Ovary (tissue), 9 donors: ENCODE results near the gene BEAN1. TPM values are rescaled to one million over a fixed set of nuclear protein-coding genes. Genes with fewer than 3 reads are reported as not detected.

Source experiments
- DNase-seq, 5 donors: peaks; one replicate each; pipeline ENCODE4 v3.0.0-alpha.2; 2019 to 2020
- H3K27ac ChIP-seq, 2 donors: fragments of 200-600 bp; one replicate each; pipeline versions ENCODE4 v1.5.1 to v1.8.0; 2019 to 2022
- H3K27me3 ChIP-seq: fragments of 200-600 bp; one replicate; pipeline ENCODE4 v1.8.0; 2022
- H3K36me3 ChIP-seq: fragments of 200-600 bp; sonication (generic); one replicate; pipeline ENCODE4 v1.5.1; 2019
- H3K4me1 ChIP-seq: one replicate; pipeline ENCODE4 v1.8.1; 2013; ENCODE audit warnings: mild to moderate bottlenecking, moderate library complexity; ENCODE audit not compliant: insufficient read depth
- H3K4me3 ChIP-seq: fragments of 200-600 bp; sonication (generic); one replicate; pipeline ENCODE4 v1.5.1; 2017
- H3K9me3 ChIP-seq, 2 donors: fragments of 200-600 bp in 1 of 2; sonication (generic) in 1 of 2; one replicate each; pipeline versions ENCODE4 v1.5.1 to v1.8.1; 2013 to 2019; ENCODE audit warnings: mild to moderate bottlenecking in 1 of 2, moderate library complexity in 1 of 2
- EP300 ChIP-seq: sonication (generic); formaldehyde crosslinking; IDR thresholded peaks from one replicate; pipeline ENCODE4 v1.6.1; 2017; ENCODE audit warnings: antibody characterized with exemption
- POLR2A ChIP-seq: fragments of 450-650 bp; IDR thresholded peaks from one replicate; pipeline ENCODE4 v1.6.1; 2017; ENCODE audit warnings: antibody characterized with exemption, mild to moderate bottlenecking, moderate library complexity
- WGBS, 3 donors: extraction: QIAGEN DNeasy Blood & Tissue Kit in 1 of 3; methylation state at CpG; one replicate each; pipeline versions ENCODE4 v1.1.5 to v1.1.7; 2013 to 2017; 5-methylcytosine and 5-hydroxymethylcytosine counted together
- intact Hi-C, 4 donors: fragments of 100-400 bp; cut with DNase I; formaldehyde crosslinking; loops; one replicate each; pipeline versions ENCODE4 v1.11.0 to v1.15.1; 2022 to 2023
- polyA plus RNA-seq, 2 donors: library from polyadenylated mRNA; stranded (reverse); fragments of 200-250 nt in 1 of 2; fragments of 350-450 nt in 1 of 2; fragmentation: Illumina TruSeq in 1 of 2; extraction: RNeasy Lipid Tissue Mini Kit (QIAGEN cat#74804) in 1 of 2; gene quantifications; one replicate each; pipeline ENCODE4 v1.2.3, GENCODE V29; 2013 to 2014
- total RNA-seq, 7 donors: library from RNA; depleted of rRNA in 2 of 7; stranded (reverse); fragments of >200 nt in 2 of 7; fragmentation: NEBNext Ultra II Directional in 3 of 7; extraction: Animal tissue kit (Norgen Biotek cat#: 25700) in 3 of 7; gene quantifications; one replicate each; pipeline versions ENCODE4 v1.1.0 to v1.2.4, GENCODE V29; 2016 to 2023
- TF ChIP-seq, protein P1 (sequence below), 3 donors: fragments of 450-650 bp in 2 of 3; fragments of 200-600 bp in 1 of 3; IDR thresholded peaks; one replicate each; pipeline versions ENCODE4 v1.5.1 to v1.8.0; 2016 to 2022; ENCODE audit warnings: antibody characterized with exemption in 3 of 3, mild to moderate bottlenecking in 1 of 3
- donor health status: DM: no; HTN: no; CAD: no; lungs with moderate emphysema.
- donor health status: DM: no; HTN: no; CAD: no.
- donor health status: Bipolar disorder and iron deficiency.
- donor health status: DM: yes; HTN: yes; CAD: no.
- donor health status: DM: no; HTN: no; CAD: no.
- donor health status: DM: yes; HTN: yes; CAD: no.

BEAN1 gene
- total and polyA plus RNA-seq, 9 donors, result 0.15 to 2.2 (median 0.61) TPM; not detected in 1

DNA sequence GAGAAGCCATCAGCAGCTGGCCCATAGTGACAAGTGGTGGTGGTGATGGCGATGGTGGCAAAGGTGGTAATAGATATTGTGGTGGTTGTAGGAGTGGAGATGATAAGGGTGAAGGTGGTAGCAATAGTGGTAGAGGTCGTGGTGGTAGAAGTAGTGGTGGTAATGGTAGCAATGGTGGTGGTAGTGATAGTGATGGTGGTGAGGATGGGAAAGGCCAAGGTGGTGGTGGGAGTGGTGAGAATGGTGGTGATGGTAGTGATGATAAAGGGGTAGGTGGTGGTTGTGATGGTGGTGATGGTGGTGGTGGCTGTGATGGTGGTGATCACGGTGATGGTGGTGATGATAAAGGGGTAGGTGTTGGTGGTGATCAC is 47.5 kb upstream of the BEAN1 start:
- Histone ChIP-seq H3K36me3 (no peaks in the 10 kb centered on the region), H3K9me3 (no peaks in the 10 kb centered on the region), H3K27ac (no peak overlapping the region), H3K4me1 (no peaks in the 10 kb centered on the region), H3K4me3 (no peak overlapping the region), H3K27me3 (no peaks in the 10 kb centered on the region)
- intact Hi-C loops, result no loop called here
- no peak for DNase-seq
- 95 to 97% (median 95%) methylated on average over 3 of the region's 3 CpGs for WGBS, 3 donors
- TF ChIP-seq POLR2A (no peak), EP300 (no peak)
- TF ChIP-seq, protein P1, sequence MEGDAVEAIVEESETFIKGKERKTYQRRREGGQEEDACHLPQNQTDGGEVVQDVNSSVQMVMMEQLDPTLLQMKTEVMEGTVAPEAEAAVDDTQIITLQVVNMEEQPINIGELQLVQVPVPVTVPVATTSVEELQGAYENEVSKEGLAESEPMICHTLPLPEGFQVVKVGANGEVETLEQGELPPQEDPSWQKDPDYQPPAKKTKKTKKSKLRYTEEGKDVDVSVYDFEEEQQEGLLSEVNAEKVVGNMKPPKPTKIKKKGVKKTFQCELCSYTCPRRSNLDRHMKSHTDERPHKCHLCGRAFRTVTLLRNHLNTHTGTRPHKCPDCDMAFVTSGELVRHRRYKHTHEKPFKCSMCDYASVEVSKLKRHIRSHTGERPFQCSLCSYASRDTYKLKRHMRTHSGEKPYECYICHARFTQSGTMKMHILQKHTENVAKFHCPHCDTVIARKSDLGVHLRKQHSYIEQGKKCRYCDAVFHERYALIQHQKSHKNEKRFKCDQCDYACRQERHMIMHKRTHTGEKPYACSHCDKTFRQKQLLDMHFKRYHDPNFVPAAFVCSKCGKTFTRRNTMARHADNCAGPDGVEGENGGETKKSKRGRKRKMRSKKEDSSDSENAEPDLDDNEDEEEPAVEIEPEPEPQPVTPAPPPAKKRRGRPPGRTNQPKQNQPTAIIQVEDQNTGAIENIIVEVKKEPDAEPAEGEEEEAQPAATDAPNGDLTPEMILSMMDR (IDR thresholded peaks at IDR 0.05), result no peak

DNA sequence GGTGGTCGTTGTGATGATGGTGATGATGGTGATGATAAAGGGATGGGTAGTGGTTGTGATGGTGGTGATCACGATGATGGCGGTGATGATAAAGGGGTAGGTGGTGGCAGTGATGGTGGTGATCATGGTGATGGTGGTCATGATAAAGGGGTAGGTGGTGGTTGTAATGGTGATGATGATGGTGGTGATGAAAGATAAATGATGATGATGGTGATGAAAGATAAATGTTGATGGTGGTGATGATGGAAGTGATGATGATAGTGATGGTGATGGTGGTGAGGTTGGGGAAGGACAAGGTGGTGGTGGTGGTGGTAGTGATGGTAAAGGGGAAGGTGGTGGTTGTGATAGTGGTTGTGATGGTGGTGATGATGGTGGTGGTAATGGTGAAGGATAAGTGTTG is 46.7 kb upstream of the BEAN1 start:
- WGBS, 3 donors, result 61 to 97% (median 81%) methylated on average over 3 of the region's 3 CpGs

DNA sequence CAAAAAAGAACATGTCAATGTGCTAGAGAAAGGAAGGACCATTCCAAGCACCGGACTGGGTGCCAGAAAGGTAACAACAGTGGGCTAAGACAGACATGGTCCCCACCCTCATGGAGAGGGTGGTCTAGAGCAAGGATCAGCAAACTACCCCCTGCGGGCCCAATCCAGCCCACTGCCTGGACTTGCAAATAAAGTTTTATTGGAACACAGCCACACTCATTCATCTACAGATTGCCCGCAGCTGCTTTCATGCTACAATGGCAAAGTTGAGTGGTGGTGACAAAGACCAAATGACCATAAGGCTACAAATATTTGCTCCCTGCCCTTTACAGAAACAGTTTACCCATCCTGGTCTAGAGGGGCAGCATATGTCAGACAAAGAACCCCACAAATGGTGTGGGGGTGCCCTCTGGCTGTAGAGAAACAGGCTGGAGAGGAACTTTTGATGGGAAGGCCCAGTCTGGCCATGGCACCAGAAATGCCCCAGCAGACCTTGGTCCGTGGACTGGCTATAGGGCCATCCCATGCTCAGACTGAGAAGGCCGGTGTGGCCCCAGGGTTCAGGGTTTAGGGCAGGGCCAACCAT is 45.4 kb upstream of the BEAN1 start:
- 54 to 92% (median 80%) methylated on average over 5 of the region's 5 CpGs for WGBS, 3 donors

More for the DNA sequence above, 46.7 kb upstream of the BEAN1 start:
- Histone ChIP-seq H3K4me3 (no peak overlapping the region), H3K36me3 (no peaks in the 10 kb centered on the region), H3K4me1 (no peaks in the 10 kb centered on the region), H3K27ac (no peak overlapping the region), H3K9me3 (no peaks in the 10 kb centered on the region), H3K27me3 (no peaks in the 10 kb centered on the region)
- intact Hi-C loops, result no loop called here
- DNase-seq, result no peak
- TF ChIP-seq, protein P1 (IDR thresholded peaks at IDR 0.05), result no peak
- TF ChIP-seq EP300 (no peak), POLR2A (no peak)

DNA sequence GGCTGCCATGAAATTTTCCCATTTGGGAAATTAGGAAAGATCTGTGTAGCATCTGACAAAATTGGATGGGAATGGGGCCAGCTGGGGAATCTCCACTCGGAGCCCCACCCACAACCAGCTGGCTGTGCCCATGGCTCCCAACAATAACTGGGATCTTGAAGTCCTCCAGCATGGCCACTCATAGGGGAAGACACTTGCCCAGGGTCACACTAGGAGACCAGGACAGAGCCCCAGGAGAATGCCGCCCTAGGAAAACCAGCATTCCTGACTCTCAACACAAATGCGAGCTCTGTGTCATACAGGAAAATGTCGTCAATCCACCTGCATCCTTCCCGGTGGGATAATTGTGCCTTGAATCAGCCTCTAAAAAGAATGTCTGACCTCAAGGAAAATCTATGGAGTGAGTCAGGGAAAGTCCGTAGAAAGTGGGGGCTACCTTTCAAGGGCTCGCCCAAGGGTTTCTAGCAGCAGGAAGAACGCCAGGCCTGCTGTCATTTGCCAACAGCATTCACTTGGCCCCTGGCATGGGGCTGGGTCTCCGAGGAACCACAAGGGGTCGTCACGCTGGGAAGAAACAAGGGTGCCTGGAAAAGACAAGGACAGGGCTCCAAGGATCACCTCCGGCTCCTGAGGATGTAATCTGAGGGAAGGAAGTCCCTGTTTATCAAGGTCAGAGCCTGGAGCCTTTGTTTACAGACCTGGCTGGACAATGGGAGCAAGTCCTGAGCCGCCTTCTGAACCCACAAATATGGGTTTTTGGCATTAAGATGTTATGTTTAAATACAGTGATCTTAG is 44.7 kb upstream of the BEAN1 start:
- Histone ChIP-seq H3K27ac (no peak overlapping the region), H3K27me3 (no peaks in the 10 kb centered on the region), H3K9me3 (no peaks in the 10 kb centered on the region), H3K4me3 (no peak overlapping the region), H3K36me3 (no peaks in the 10 kb centered on the region), H3K4me1 (no peaks in the 10 kb centered on the region)
- TF ChIP-seq POLR2A (no peak), EP300 (no peak)
- TF ChIP-seq, protein P1 (IDR thresholded peaks at IDR 0.05), result no peak
- intact Hi-C loops, result no loop called here
- DNase-seq, result no peak
- WGBS, 3 donors, result 79 to 82% (median 79%) methylated on average over 13 of the region's 13 CpGs

More for the DNA sequence above, 45.4 kb upstream of the BEAN1 start:
- H3K4me3 ChIP-seq, result no peak overlapping the region
- DNase-seq, result no peak
- no peaks in the 10 kb centered on the region for H3K4me1 ChIP-seq
- TF ChIP-seq, protein P1 (IDR thresholded peaks at IDR 0.05), result no peak
- TF ChIP-seq EP300 (no peak), POLR2A (no peak)
- H3K36me3 ChIP-seq, result no peaks in the 10 kb centered on the region
- no peaks in the 10 kb centered on the region for H3K9me3 ChIP-seq
- no peaks in the 10 kb centered on the region for H3K27me3 ChIP-seq
- intact Hi-C loops, result no loop called here
- H3K27ac ChIP-seq, result no peak overlapping the region
